ENCODE measurements around the gene CELF5. TPM values are rescaled to one million over a fixed set of nuclear protein-coding genes. Genes with fewer than 3 reads are reported as not detected.
"Not testable (repeated sequence)": the region's sequence is repeated elsewhere in the genome, so short reads cannot be mapped to it uniquely, and the experiment has no call there.

The CELF5 gene
- total RNA-seq, 4 donors from 2014 or later, result not detected

GRCh38 chr19:3283886-3284657 lies 59.6 kb downstream of the CELF5 start:
- Histone ChIP-seq H3K27me3 (peaks cover 0 to 77% (median 1%) of the 10 kb centered on the region in 4 donors), H3K27ac (no peak overlapping the region), H3K36me3 (no peaks in the 10 kb centered on the region), H3K4me1 (peaks cover 2 to 20% (median 16%) of the 10 kb centered on the region in 3 donors), H3K9me3 (no peaks in the 10 kb centered on the region), H3K4me3 (peak overlapping the region in 1 of 4 donors; percentile 22)
- TF ChIP-seq CTCF (IDR thresholded peaks at IDR 0.05) (no peak), POLR2A (IDR thresholded peaks at IDR 0.05) (no peak)
- DNase-seq, result no peak
- intact Hi-C loops (cut with DNase I), result no loop called here
- 57 to 67% methylated on average over 8 to 15 of the region's 17 CpGs for WGBS, 2 donors

- no peak overlapping the region for H3K27ac ChIP-seq
- H3K36me3 ChIP-seq, result no peaks in the 10 kb centered on the region
- H3K27me3 ChIP-seq, result peaks cover 0 to 72% (median 1%) of the 10 kb centered on the region in 4 donors
- H3K4me3 ChIP-seq, result peak overlapping the region in 2 of 4 donors; percentile 22 to 44
- 5 to 7% methylated on average over 11 to 22 of the region's 38 CpGs for WGBS, 2 donors
- no peak for TF ChIP-seq CTCF (IDR thresholded peaks at IDR 0.05)
- TF ChIP-seq POLR2A (IDR thresholded peaks at IDR 0.05), result no peak
- H3K4me1 ChIP-seq, result peaks cover 2 to 20% (median 16%) of the 10 kb centered on the region in 3 donors
- H3K9me3 ChIP-seq, result no peaks in the 10 kb centered on the region
- intact Hi-C loops (cut with DNase I), result no loop called here
- DNase-seq, result no peak
Observed at GRCh38 chr19:3284759-3285646, 60.5 kb downstream of the CELF5 start.

- Histone ChIP-seq H3K36me3 (no peaks in the 10 kb centered on the region), H3K27me3 (peaks cover 0 to 72% (median 1%) of the 10 kb centered on the region in 4 donors), H3K27ac (no peak overlapping the region), H3K4me1 (peaks cover 2 to 24% (median 16%) of the 10 kb centered on the region in 3 donors), H3K4me3 (peak overlapping the region in 1 of 4 donors; percentile 7), H3K9me3 (no peaks in the 10 kb centered on the region)
- TF ChIP-seq POLR2A (IDR thresholded peaks at IDR 0.05), result no peak
- no peak for DNase-seq
- WGBS, 2 donors, result no CpG with 5 or more reads among the region's 40 CpGs
- intact Hi-C loops (cut with DNase I), result no loop called here
Observed at GRCh38 chr19:3285647-3286176, 61.3 kb downstream of the CELF5 start.

GRCh38 chr19:3287814-3288213 lies 63.4 kb downstream of the CELF5 start:
- Histone ChIP-seq H3K27ac (no peak overlapping the region), H3K4me1 (peaks cover 2 to 24% (median 16%) of the 10 kb centered on the region in 3 donors), H3K36me3 (no peaks in the 10 kb centered on the region), H3K9me3 (no peaks in the 10 kb centered on the region), H3K27me3 (peaks cover 0 to 74% (median 1%) of the 10 kb centered on the region in 4 donors), H3K4me3 (no peak overlapping the region)
- TF ChIP-seq CTCF (IDR thresholded peaks at IDR 0.05) (no peak), POLR2A (IDR thresholded peaks at IDR 0.05) (no peak)
- intact Hi-C loops (cut with DNase I), result no loop called here
- WGBS, 2 donors, result 38 to 43% methylated on average over 8 to 11 of the region's 11 CpGs
- DNase-seq, result no peak

GRCh38 chr19:3288437-3288836 lies 64.0 kb downstream of the CELF5 start:
- H3K36me3 ChIP-seq; H3K4me3 ChIP-seq; DNase-seq; intact Hi-C loops (cut with DNase I); H3K27ac ChIP-seq; H3K9me3 ChIP-seq: not testable (repeated sequence)
- WGBS, 2 donors, result 67 to 78% methylated on average over 5 of the region's 5 CpGs
- Histone ChIP-seq H3K27me3 (peaks cover 0 to 74% (median 1%) of the 10 kb centered on the region in 4 donors), H3K4me1 (peaks cover 2 to 24% (median 16%) of the 10 kb centered on the region in 3 donors)

All from esophagus squamous epithelium (tissue), 5 donors.